KOPT-K1 (cell line): Measurements from ENCODE around the gene NAXE.
A peak's percentile ranks its signal among the peaks of the same experiment; 100 is the strongest.
"Not testable (repeated sequence)": the region's sequence is repeated elsewhere in the genome, so short reads cannot be mapped to it uniquely, and the experiment has no call there.

Source experiments
- H3K27ac ChIP-seq: fragments of 200-600 bp; sonication (generic); 2 replicates; pipeline ENCODE4 v1.5.1; 2016; ENCODE audit warnings: antibody characterized with exemption, mild to moderate bottlenecking, low read depth, low read length; ENCODE audit not compliant: poor library complexity, severe bottlenecking
- H3K36me3 ChIP-seq: fragments of 200-600 bp; sonication (generic); 2 replicates; pipeline ENCODE4 v1.5.1; 2017; ENCODE audit warnings: antibody characterized with exemption, mild to moderate bottlenecking, low read length, moderate library complexity; ENCODE audit not compliant: insufficient read depth
- H3K9me3 ChIP-seq: fragments of 200-600 bp; sonication (generic); 2 replicates; pipeline ENCODE4 v1.5.1; 2017; ENCODE audit warnings: antibody characterized with exemption, low read length, mild to moderate bottlenecking; ENCODE audit not compliant: insufficient read depth, poor library complexity, severe bottlenecking

The NAXE gene

DNA sequence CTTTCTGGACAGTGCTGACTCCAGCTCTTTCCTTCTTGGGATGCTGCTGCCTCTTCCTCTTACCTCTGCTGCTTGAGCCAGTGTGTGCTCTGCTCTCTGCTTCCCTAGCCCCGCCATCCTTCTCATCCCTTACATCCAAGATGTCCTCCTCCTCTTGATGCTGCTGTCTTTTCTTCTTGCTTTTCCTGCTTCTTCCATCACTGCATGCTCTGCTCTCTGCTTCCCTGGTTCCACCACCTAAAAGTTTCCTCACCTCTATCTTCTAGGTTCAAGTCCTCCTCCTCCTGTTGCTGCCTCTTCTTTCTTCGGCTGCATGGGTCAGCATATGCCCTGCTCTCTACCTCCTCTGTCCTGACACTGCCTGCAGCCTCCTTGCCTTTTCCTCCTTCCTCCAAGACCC, 3.4 kb downstream of the NAXE start:
- Histone ChIP-seq H3K36me3 (peaks cover 66% of the 10 kb centered on the region), H3K9me3 (no peaks in the 10 kb centered on the region), H3K27ac (no peak overlapping the region)

DNA sequence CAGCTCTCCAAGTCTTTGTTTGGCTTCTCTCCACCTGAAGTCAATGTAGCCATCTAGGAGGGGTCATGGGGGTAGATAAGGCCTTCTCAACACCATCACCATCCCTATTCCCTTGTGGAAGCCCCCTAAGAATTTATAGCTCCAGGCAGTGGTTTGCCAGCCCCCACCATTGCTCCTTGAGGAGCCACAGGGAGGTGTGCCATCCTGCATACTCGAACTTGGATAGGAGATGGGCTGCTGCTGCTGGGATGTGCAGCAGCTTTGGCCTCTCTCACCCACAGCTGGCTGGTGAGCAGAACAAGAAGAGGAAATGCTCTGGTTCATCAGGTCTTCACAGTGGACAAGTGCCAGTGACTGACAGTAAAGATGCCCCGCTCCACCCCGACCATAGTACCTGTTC, 4.8 kb downstream of the NAXE start:
- Histone ChIP-seq H3K36me3 (peaks cover 66% of the 10 kb centered on the region), H3K27ac (no peak overlapping the region), H3K9me3 (no peaks in the 10 kb centered on the region)

- H3K9me3 ChIP-seq, result no peaks in the 10 kb centered on the region
Observed at GRCh38 chr1:156598125-156598524, 6.5 kb downstream of the NAXE start.

DNA sequence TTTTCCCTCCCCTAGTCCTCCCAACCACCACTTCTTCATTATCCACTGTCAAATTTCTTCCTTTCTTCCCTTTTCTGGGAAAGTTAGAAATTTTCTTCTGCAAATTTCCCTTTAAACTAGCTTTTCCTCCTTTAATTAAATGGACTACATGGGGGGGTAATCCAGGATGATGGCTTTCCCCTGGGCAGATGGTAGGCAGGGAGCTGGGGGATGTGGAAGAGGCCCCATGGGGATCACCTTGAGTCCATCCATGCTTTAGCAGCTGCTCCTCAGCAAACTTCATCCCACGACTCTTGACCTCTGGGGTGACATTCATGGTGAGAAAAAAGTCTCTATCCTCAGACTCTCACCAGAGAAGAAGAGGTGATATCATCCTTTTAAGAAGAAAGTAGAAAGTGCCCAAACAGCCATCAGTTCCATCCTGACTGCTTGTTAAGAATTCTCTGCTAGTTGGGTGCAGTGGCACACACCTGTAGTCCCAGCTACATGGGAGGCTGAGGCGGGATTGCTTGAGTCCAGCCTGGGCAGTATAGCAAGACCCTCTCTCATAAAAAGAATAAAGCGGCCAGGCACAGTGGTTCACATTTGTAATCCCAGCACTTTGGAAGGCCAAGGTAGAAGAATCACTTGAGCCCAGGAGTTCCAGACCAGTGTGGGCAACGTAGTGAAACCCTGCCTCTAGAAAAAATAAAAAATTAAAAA, 7.3 kb downstream of the NAXE start:
- Histone ChIP-seq H3K36me3 (peaks cover 52% of the 10 kb centered on the region), H3K27ac (no peak overlapping the region), H3K9me3 (no peaks in the 10 kb centered on the region)

More at GRCh38 chr1:156598125-156598524, 6.5 kb downstream of the NAXE start:
- H3K27ac ChIP-seq, result no peak overlapping the region
- H3K36me3 ChIP-seq, result peaks cover 60% of the 10 kb centered on the region

GRCh38 chr1:156599811-156600210, 8.2 kb downstream of the NAXE start:
- Histone ChIP-seq H3K36me3 (peaks cover 43% of the 10 kb centered on the region), H3K27ac (no peak overlapping the region), H3K9me3 (no peaks in the 10 kb centered on the region)

DNA sequence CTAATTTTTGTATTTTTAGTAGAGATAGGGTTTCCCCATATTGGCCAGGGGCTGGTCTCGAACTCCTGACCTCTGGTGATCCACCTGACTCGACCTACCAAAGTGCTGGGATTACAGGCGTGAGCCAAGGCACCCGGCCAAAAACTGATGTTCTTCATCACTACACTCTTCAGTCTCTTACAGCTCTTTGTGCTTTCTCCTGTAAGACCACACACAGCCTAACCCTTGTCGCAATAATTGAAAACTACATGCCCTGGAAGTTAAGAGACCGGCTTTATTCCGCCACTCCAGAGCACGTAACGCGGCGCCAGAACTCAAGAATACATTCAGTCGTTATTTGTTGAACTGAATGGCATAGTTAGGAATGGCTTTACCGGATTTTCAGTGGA, 9.2 kb downstream of the NAXE start:
- Histone ChIP-seq H3K36me3 (peaks cover 34% of the 10 kb centered on the region), H3K9me3 (no peaks in the 10 kb centered on the region), H3K27ac (peak overlapping the region; percentile 72)

GRCh38 chr1:156601122-156601830, 9.7 kb downstream of the NAXE start, which contains the start of gene GPATCH4:
Gene GPATCH4, minus strand, starts transcription at chr1:156601479.
- H3K36me3 ChIP-seq, result peaks cover 28% of the 10 kb centered on the region
- peak within 1 kb of the TSS; percentile 72 for H3K27ac ChIP-seq
- H3K9me3 ChIP-seq, result no peaks in the 10 kb centered on the region

- no peaks in the 10 kb centered on the region for H3K9me3 ChIP-seq
- H3K36me3 ChIP-seq, result peaks cover 22% of the 10 kb centered on the region
- H3K27ac ChIP-seq, result peak overlapping the region; percentile 72
Observed at GRCh38 chr1:156601892-156602291, 10.3 kb downstream of the NAXE start.

GRCh38 chr1:156602557-156602993, 11.0 kb downstream of the NAXE start:
- Histone ChIP-seq H3K9me3 (no peaks in the 10 kb centered on the region), H3K36me3 (peaks cover 15% of the 10 kb centered on the region), H3K27ac (no peak overlapping the region)

DNA sequence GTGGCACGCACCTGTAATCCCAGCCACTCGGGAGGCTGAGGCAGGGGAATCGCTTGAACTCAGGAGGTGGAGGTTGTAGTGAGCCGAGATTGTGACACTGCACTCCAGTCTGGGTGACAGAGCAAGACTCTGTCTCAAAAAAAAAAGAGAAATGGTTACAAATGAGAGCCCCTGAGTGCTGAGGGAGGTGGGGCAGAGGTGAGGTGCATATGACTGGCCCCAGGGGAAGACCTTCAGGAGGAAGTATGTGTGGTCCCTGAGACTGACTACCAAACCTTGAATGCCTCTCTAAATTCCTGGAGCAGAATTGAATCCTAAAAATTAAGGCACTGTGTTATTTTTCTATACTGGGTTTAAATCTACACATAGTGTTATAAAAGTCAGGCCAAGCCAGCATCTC, 15.8 kb downstream of the NAXE start:
- not testable (repeated sequence) for H3K36me3 ChIP-seq, H3K27ac ChIP-seq, H3K9me3 ChIP-seq

DNA sequence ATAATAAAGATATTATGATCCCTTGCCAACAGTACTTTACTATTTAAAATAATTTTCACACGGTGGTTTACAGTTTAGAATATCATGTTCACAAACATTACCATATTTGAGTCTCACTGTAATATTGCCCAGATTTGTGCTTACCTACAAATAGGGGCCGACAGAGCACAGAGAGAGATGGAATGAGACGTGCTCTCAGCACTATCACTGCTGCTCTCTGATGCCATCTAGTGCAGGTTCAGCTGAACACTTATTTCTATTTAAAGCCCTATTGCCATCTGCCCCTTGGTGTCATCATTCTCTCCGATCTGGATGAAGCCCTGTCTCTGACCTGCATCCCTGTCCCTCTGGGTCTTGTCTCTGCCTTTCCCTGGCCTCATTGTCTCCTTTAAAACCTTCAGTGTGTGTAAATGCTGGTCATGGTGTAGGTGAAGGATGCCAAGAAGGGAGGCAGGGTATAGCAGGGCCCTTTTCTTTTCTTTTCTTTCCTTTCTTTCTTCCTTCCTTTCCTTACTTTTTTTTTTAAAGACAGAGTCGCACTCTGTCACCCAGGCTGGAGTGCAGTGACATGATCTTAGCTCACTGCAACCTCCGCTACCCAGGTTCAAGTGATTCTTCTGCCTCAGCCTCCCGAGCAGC, 16.6 kb downstream of the NAXE start:
- no peak overlapping the region for H3K27ac ChIP-seq
- H3K9me3 ChIP-seq, result no peaks in the 10 kb centered on the region
- no peaks in the 10 kb centered on the region for H3K36me3 ChIP-seq

DNA sequence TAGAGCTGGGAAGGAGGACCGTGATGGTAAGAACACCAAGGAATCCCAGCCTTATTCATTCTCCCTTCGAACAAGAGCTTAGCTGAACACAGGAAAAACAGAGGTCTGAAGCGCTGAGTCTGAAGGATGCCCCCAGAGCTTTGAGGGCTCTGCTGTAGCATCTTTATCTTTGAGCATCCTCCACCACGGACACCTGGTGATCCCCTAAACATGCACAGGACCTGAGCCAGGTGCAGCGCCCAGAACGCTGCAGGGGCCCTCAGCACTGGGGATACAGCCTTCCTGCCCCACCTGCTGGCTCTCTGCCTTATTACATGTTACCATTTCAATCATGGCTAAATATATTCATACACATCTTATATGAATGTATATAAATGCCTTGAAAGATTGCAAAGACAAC, 17.4 kb downstream of the NAXE start:
- H3K36me3 ChIP-seq, result no peaks in the 10 kb centered on the region
- H3K9me3 ChIP-seq, result no peaks in the 10 kb centered on the region
- no peak overlapping the region for H3K27ac ChIP-seq

- H3K36me3 ChIP-seq, H3K27ac ChIP-seq, H3K9me3 ChIP-seq: not testable (repeated sequence)
Observed at GRCh38 chr1:156610072-156610471, 18.5 kb downstream of the NAXE start.

DNA sequence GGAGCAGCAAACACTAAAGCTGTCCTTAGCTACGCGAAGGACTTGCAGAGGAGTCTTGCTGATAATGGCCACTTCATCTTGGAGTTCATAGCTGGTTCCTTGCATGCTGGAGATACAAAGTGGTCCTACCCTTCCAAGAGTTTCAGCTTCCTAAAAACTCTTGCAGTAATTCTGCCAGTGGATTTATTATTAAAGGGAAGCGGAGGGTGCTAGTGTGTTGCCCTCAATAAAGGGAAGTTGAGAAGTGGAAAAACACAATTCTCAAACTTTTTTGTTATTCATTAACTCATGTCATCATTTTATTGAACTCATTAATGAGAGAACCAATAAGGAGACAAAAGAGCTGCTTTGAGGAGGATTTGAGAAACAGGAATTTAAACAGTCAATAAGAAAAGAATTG, 21.1 kb downstream of the NAXE start:
- Histone ChIP-seq H3K36me3 (no peaks in the 10 kb centered on the region), H3K9me3 (no peaks in the 10 kb centered on the region), H3K27ac (no peak overlapping the region)

GRCh38 chr1:156615946-156616345, 24.4 kb downstream of the NAXE start:
- Histone ChIP-seq H3K9me3 (no peaks in the 10 kb centered on the region), H3K36me3 (no peaks in the 10 kb centered on the region), H3K27ac (no peak overlapping the region)
